ENCODE measurements around the gene BEX4. TPM values are rescaled to one million over a fixed set of nuclear protein-coding genes. Genes with fewer than 3 reads are reported as not detected.

BEX4 gene
- total and polyA plus RNA-seq, 9 of the 15 experiments (the other 6 are each of a cell fraction or from before 2014, with no cell fraction given): 74.6 to 399 (median 154) TPM

DNA sequence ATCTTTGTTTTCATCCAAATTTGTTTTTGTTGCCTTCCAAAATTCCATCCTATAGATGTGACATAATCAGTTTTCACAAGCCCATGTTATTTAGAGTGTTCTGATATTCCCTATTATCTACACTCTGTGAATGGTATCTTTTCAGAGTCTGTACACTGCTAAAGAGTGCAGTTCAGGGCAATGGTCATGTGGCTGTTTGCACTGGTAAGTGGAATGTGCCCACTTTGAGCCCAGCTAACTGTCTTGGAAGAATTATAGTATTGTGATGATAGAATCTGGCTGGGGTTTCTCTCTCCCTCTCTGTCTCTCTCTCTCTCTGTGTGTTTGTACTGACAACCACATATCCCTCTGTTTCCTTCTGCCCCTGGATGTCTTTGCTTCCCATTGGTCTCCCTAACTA, 37.4 kb upstream of the BEX4 start (continued):
- TF ChIP-seq, protein P1, sequence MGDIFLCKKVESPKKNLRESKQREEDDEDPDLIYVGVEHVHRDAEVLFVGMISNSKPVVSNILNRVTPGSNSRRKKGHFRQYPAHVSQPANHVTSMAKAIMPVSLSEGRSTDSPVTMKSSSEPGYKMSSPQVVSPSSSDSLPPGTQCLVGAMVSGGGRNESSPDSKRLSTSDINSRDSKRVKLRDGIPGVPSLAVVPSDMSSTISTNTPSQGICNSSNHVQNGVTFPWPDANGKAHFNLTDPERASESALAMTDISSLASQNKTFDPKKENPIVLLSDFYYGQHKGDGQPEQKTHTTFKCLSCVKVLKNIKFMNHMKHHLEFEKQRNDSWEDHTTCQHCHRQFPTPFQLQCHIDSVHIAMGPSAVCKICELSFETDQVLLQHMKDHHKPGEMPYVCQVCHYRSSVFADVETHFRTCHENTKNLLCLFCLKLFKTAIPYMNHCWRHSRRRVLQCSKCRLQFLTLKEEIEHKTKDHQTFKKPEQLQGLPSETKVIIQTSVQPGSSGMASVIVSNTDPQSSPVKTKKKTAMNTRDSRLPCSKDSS (IDR thresholded peaks at IDR 0.05; ENCODE audit: low read depth, partially characterized antibody): no peak
- no peak for TF ChIP-seq HNRNPH1 (optimal IDR thresholded peaks at IDR 0.05; ENCODE audit: low read depth, low read length)

GRCh38 chrX:103183912-103184311, 31.0 kb upstream of the BEX4 start:
- H3K4me3 ChIP-seq: no peak overlapping the region
- H2AFZ ChIP-seq (ENCODE audit: low read depth, low read length): no peak overlapping the region
- DNase-seq (ENCODE audit: extremely low read depth in 1 of 4, low spot score in 3 of 4): no peak
- H3K9me1 ChIP-seq (ENCODE audit: control insufficient read depth, insufficient read depth, low read length): no peaks in the 10 kb centered on the region
- H4K20me1 ChIP-seq (replicated peaks; ENCODE audit: control insufficient read depth, insufficient read depth, low read length): no peaks in the 10 kb centered on the region
- intact Hi-C loops (cut with micrococcal nuclease): no loop called here
- FAIRE-seq: no peak
- CTCF ChIA-PET (ENCODE audit: low intra/inter-chr PET ratio): no interaction called here
- no peak overlapping the region for H3K4me2 ChIP-seq (ENCODE audit: insufficient read depth, low read length)
- no peaks in the 10 kb centered on the region for H3K9me3 ChIP-seq (replicated peaks; ENCODE audit: control insufficient read depth, insufficient read depth, low read depth, low read length)
- ATAC-seq: no peak
- POLR2A ChIA-PET: no interaction called here
- H3K27ac ChIP-seq (ENCODE audit: extremely low read depth, low read depth, low read length): no peak overlapping the region
- in situ Hi-C loops (cut with MboI): no loop called here
- no peaks in the 10 kb centered on the region for H3K4me1 ChIP-seq (replicated peaks in 1 of 2; ENCODE audit: control insufficient read depth in 2 of 2, insufficient read depth in 2 of 2, low read length in 2 of 2)
- TF ChIP-seq, protein P2, sequence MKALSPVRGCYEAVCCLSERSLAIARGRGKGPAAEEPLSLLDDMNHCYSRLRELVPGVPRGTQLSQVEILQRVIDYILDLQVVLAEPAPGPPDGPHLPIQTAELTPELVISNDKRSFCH (CRISPR knock-in tag; IDR thresholded peaks at IDR 0.05): no peak
- TF ChIP-seq, protein P2 (tag; IDR thresholded peaks at IDR 0.05): no peak
- TF ChIP-seq ZNF780A (CRISPR knock-in tag; IDR thresholded peaks at IDR 0.05): no peak
- no peak for TF ChIP-seq FOXK2 (conservative IDR thresholded peaks at IDR 0.05 in 1 of 2, IDR thresholded peaks at IDR 0.05 in 1 of 2; ENCODE audit: low read depth in 2 of 2)
- TF ChIP-seq RREB1 (CRISPR knock-in tag; IDR thresholded peaks at IDR 0.05): no peak
- no peak for TF ChIP-seq FIP1L1 (IDR thresholded peaks at IDR 0.05; ENCODE audit: low read depth, low read length, poor library complexity, severe bottlenecking)
- TF ChIP-seq ZNF12 (CRISPR knock-in tag; IDR thresholded peaks at IDR 0.05): no peak
- H3K27me3 ChIP-seq (ENCODE audit: control insufficient read depth in 2 of 2, insufficient read depth in 2 of 2, low read length in 2 of 2): no peaks in the 10 kb centered on the region
- H3K36me3 ChIP-seq (ENCODE audit: control insufficient read depth, insufficient read depth, low read length): no peaks in the 10 kb centered on the region
- no peaks in the 10 kb centered on the region for H3K79me2 ChIP-seq (ENCODE audit: control insufficient read depth, insufficient read depth, low read length)
- no peak overlapping the region for H3K9ac ChIP-seq (ENCODE audit: insufficient read depth in 1 of 2, low read depth in 2 of 2, low read length in 2 of 2)
- BruUV-seq (replicated peaks): no TSS peak
- WGBS (ENCODE audit: insufficient coverage, low coverage, missing lambda C conversion rate): 18% methylated on average over 7 of the region's 9 CpGs

All from K562 (cell line).